ENCODE data around the gene DLGAP1.

- TF ChIP-seq EZH2 (IDR thresholded peaks at IDR 0.05; ENCODE audit: borderline replicate concordance, low read length) (no peak), CTCF (IDR thresholded peaks at IDR 0.05; ENCODE audit: low read length) (no peak)
Observed at GRCh38 chr18:3720818-3721545, 734.1 kb downstream of the DLGAP1 start.

All from OCI-LY1 (cell line).